ENCODE measurements around the gene SSC4D. TPM values are rescaled to one million over a fixed set of nuclear protein-coding genes. Genes with fewer than 3 reads are reported as not detected.

The SSC4D gene
- total and polyA plus RNA-seq, 2 experiments from 2014 or later = 4.9 to 11.4 TPM

DNA sequence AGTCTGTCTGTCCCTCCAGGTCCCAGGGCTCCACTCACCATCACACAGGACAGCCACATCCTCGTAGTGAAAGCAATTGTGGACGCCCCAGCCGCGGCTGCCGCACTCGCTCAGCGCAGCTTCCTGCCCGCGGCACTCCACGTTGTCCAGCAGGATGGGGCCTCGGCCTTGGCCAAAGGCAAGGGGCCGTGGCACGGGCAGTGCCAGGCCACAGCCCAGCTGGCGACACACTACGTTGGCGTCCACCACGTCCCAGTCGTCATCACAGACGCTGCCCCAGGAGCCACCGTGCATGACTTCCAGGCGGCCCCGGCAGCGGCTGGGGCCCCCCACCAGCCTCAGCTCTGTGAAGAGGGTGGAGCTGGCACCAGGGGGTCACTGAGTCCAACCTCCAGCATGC lies 9.2 kb downstream of the SSC4D start:
- TF ChIP-seq, protein P1, sequence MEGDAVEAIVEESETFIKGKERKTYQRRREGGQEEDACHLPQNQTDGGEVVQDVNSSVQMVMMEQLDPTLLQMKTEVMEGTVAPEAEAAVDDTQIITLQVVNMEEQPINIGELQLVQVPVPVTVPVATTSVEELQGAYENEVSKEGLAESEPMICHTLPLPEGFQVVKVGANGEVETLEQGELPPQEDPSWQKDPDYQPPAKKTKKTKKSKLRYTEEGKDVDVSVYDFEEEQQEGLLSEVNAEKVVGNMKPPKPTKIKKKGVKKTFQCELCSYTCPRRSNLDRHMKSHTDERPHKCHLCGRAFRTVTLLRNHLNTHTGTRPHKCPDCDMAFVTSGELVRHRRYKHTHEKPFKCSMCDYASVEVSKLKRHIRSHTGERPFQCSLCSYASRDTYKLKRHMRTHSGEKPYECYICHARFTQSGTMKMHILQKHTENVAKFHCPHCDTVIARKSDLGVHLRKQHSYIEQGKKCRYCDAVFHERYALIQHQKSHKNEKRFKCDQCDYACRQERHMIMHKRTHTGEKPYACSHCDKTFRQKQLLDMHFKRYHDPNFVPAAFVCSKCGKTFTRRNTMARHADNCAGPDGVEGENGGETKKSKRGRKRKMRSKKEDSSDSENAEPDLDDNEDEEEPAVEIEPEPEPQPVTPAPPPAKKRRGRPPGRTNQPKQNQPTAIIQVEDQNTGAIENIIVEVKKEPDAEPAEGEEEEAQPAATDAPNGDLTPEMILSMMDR (conservative IDR thresholded peaks at IDR 0.05; ENCODE audit: low read depth in 2 of 2) = no peak
- TF ChIP-seq JUNB (IDR thresholded peaks at IDR 0.05; ENCODE audit: unreplicated experiment) (no peak), POLR2AphosphoS5 (IDR thresholded peaks at IDR 0.05; ENCODE audit: low read depth) (no peak), EZH2phosphoT487 (IDR thresholded peaks at IDR 0.05; ENCODE audit: unreplicated experiment) (no peak), ZNF114 (CRISPR knock-in tag; IDR thresholded peaks at IDR 0.05) (no peak), STAT1 (IDR thresholded peaks at IDR 0.05; ENCODE audit: unreplicated experiment) (no peak), NANOG (IDR thresholded peaks at IDR 0.05; ENCODE audit: borderline replicate concordance) (no peak), ZNF331 (CRISPR knock-in tag; IDR thresholded peaks at IDR 0.05; ENCODE audit: low read depth) (no peak), EZH2 (IDR thresholded peaks at IDR 0.05; ENCODE audit: low read depth, unreplicated experiment) (no peak), CREB1 (CRISPR knock-in tag; IDR thresholded peaks at IDR 0.05; ENCODE audit: low read depth) (no peak)
- TF ChIP-seq, protein P2, sequence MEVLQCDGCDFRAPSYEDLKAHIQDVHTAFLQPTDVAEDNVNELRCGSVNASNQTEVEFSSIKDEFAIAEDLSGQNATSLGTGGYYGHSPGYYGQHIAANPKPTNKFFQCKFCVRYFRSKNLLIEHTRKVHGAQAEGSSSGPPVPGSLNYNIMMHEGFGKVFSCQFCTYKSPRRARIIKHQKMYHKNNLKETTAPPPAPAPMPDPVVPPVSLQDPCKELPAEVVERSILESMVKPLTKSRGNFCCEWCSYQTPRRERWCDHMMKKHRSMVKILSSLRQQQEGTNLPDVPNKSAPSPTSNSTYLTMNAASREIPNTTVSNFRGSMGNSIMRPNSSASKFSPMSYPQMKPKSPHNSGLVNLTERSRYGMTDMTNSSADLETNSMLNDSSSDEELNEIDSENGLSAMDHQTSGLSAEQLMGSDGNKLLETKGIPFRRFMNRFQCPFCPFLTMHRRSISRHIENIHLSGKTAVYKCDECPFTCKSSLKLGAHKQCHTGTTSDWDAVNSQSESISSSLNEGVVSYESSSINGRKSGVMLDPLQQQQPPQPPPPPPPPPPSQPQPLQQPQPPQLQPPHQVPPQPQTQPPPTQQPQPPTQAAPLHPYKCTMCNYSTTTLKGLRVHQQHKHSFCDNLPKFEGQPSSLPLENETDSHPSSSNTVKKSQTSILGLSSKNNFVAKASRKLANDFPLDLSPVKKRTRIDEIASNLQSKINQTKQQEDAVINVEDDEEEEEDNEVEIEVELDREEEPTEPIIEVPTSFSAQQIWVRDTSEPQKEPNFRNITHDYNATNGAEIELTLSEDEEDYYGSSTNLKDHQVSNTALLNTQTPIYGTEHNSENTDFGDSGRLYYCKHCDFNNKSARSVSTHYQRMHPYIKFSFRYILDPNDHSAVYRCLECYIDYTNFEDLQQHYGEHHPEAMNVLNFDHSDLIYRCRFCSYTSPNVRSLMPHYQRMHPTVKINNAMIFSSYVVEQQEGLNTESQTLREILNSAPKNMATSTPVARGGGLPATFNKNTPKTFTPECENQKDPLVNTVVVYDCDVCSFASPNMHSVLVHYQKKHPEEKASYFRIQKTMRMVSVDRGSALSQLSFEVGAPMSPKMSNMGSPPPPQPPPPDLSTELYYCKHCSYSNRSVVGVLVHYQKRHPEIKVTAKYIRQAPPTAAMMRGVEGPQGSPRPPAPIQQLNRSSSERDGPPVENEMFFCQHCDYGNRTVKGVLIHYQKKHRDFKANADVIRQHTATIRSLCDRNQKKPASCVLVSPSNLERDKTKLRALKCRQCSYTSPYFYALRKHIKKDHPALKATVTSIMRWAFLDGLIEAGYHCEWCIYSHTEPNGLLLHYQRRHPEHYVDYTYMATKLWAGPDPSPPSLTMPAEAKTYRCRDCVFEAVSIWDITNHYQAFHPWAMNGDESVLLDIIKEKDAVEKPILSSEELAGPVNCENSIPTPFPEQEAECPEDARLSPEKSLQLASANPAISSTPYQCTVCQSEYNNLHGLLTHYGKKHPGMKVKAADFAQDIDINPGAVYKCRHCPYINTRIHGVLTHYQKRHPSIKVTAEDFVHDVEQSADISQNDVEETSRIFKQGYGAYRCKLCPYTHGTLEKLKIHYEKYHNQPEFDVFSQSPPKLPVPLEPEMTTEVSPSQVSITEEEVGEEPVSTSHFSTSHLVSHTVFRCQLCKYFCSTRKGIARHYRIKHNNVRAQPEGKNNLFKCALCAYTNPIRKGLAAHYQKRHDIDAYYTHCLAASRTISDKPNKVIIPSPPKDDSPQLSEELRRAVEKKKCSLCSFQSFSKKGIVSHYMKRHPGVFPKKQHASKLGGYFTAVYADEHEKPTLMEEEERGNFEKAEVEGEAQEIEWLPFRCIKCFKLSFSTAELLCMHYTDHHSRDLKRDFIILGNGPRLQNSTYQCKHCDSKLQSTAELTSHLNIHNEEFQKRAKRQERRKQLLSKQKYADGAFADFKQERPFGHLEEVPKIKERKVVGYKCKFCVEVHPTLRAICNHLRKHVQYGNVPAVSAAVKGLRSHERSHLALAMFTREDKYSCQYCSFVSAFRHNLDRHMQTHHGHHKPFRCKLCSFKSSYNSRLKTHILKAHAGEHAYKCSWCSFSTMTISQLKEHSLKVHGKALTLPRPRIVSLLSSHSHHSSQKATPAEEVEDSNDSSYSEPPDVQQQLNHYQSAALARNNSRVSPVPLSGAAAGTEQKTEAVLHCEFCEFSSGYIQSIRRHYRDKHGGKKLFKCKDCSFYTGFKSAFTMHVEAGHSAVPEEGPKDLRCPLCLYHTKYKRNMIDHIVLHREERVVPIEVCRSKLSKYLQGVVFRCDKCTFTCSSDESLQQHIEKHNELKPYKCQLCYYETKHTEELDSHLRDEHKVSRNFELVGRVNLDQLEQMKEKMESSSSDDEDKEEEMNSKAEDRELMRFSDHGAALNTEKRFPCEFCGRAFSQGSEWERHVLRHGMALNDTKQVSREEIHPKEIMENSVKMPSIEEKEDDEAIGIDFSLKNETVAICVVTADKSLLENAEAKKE (CRISPR knock-in tag; IDR thresholded peaks at IDR 0.05) = no peak
- TF ChIP-seq, protein P3, sequence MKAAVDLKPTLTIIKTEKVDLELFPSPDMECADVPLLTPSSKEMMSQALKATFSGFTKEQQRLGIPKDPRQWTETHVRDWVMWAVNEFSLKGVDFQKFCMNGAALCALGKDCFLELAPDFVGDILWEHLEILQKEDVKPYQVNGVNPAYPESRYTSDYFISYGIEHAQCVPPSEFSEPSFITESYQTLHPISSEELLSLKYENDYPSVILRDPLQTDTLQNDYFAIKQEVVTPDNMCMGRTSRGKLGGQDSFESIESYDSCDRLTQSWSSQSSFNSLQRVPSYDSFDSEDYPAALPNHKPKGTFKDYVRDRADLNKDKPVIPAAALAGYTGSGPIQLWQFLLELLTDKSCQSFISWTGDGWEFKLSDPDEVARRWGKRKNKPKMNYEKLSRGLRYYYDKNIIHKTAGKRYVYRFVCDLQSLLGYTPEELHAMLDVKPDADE (IDR thresholded peaks at IDR 0.05) = no peak
- TF ChIP-seq, protein P4, sequence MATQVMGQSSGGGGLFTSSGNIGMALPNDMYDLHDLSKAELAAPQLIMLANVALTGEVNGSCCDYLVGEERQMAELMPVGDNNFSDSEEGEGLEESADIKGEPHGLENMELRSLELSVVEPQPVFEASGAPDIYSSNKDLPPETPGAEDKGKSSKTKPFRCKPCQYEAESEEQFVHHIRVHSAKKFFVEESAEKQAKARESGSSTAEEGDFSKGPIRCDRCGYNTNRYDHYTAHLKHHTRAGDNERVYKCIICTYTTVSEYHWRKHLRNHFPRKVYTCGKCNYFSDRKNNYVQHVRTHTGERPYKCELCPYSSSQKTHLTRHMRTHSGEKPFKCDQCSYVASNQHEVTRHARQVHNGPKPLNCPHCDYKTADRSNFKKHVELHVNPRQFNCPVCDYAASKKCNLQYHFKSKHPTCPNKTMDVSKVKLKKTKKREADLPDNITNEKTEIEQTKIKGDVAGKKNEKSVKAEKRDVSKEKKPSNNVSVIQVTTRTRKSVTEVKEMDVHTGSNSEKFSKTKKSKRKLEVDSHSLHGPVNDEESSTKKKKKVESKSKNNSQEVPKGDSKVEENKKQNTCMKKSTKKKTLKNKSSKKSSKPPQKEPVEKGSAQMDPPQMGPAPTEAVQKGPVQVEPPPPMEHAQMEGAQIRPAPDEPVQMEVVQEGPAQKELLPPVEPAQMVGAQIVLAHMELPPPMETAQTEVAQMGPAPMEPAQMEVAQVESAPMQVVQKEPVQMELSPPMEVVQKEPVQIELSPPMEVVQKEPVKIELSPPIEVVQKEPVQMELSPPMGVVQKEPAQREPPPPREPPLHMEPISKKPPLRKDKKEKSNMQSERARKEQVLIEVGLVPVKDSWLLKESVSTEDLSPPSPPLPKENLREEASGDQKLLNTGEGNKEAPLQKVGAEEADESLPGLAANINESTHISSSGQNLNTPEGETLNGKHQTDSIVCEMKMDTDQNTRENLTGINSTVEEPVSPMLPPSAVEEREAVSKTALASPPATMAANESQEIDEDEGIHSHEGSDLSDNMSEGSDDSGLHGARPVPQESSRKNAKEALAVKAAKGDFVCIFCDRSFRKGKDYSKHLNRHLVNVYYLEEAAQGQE (IDR thresholded peaks at IDR 0.05; ENCODE audit: unreplicated experiment) = no peak
- no peaks in the 10 kb centered on the region for H3K9me2 ChIP-seq (ENCODE audit: insufficient read depth)
- no peaks in the 10 kb centered on the region for H3K36me3 ChIP-seq (ENCODE audit: insufficient read depth)
- no peak overlapping the region for H2AFZ ChIP-seq
- no peak for ATAC-seq
- no peak overlapping the region for H3K4me3 ChIP-seq
- H4K20me1 ChIP-seq (replicated peaks; ENCODE audit: insufficient read depth) = no peaks in the 10 kb centered on the region
- H3K27ac ChIP-seq (ENCODE audit: low read depth) = no peak overlapping the region
- H3K79me2 ChIP-seq (replicated peaks; ENCODE audit: insufficient read depth) = no peaks in the 10 kb centered on the region
- H3K4me1 Mint-ChIP-seq = peaks cover 22% of the 10 kb centered on the region
- no peaks in the 10 kb centered on the region for H3K9me3 Mint-ChIP-seq
- no peak overlapping the region for H3K4me2 ChIP-seq
- H3F3A ChIP-seq (replicated peaks; ENCODE audit: low read depth) = peaks cover 19% of the 10 kb centered on the region
- peaks cover 26% of the 10 kb centered on the region for H3K27me3 Mint-ChIP-seq (ENCODE audit: insufficient read depth, low read depth, poor library complexity)
- H3K36me3 Mint-ChIP-seq (ENCODE audit: low read depth) = no peaks in the 10 kb centered on the region; the same call in 2 of the 3 replicates
- peaks cover 7% of the 10 kb centered on the region for H3K27me3 ChIP-seq (ENCODE audit: insufficient read depth)
- H3K27ac Mint-ChIP-seq = no peak overlapping the region
- peaks cover 21% of the 10 kb centered on the region for H3K4me1 ChIP-seq (ENCODE audit: insufficient read depth)
- DNase-seq (ENCODE audit: low spot score) = no peak
- no peak overlapping the region for H3K4me3 Mint-ChIP-seq
